Activated naive CD8-positive, alpha-beta T cell treated with anti-CD3 and anti-CD28 coated beads, Interleukin-2, amount 50 U/mL, for 24 hours (primary cell): ENCODE data around the gene HMBS.

Source experiments
- ATAC-seq: fragments of 150-1000 bp; cut with Tn5 transposase; one replicate; pipeline ENCODE4 v1.10.0; 2021
- DNase-seq: peaks from one replicate; pipeline ENCODE4 v3.0.0; 2021
- H3K27ac Mint-ChIP-seq: one replicate; pipeline ENCODE4 v1.8.0; 2021; ENCODE audit warnings: mild to moderate bottlenecking, mixed read lengths
- H3K27me3 Mint-ChIP-seq: one replicate; pipeline ENCODE4 v1.8.0; 2021; ENCODE audit warnings: mixed read lengths
- H3K36me3 Mint-ChIP-seq: one replicate; pipeline ENCODE4 v1.8.0; 2021; ENCODE audit warnings: low read depth, mixed read lengths
- H3K4me1 Mint-ChIP-seq: one replicate; pipeline ENCODE4 v1.8.0; 2021; ENCODE audit warnings: mixed read lengths
- H3K4me3 Mint-ChIP-seq: one replicate; pipeline ENCODE4 v1.8.0; 2021; ENCODE audit warnings: mild to moderate bottlenecking, moderate library complexity, mixed read lengths
- H3K9me3 Mint-ChIP-seq: one replicate; pipeline ENCODE4 v1.8.0; 2021; ENCODE audit warnings: mixed read lengths

Gene HMBS

DNA sequence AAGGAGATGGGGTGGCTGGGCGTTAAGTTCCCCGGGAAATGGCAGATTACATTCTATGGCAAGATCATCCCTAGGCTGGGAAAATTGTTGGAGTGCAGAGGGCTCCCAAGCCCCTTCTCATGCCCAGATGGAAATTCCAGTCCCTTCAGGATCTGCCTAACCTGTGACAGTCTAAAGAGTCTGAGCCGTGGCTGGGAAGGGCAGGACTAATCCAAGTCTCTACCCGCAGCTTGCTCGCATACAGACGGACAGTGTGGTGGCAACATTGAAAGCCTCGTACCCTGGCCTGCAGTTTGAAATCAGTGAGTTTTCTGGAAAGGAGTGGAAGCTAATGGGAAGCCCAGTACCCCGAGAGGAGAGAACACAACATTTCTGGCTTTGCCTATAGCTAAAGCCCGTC lies 3.7 kb downstream of the HMBS start:
- no peak for ATAC-seq
- H3K36me3 Mint-ChIP-seq, result peaks cover 15% of the 10 kb centered on the region
- H3K9me3 Mint-ChIP-seq, result no peaks in the 10 kb centered on the region
- no peak for DNase-seq
- no peak overlapping the region for H3K27ac Mint-ChIP-seq
- H3K4me1 Mint-ChIP-seq, result peaks cover 45% of the 10 kb centered on the region
- H3K4me3 Mint-ChIP-seq, result no peak overlapping the region
- no peaks in the 10 kb centered on the region for H3K27me3 Mint-ChIP-seq

DNA sequence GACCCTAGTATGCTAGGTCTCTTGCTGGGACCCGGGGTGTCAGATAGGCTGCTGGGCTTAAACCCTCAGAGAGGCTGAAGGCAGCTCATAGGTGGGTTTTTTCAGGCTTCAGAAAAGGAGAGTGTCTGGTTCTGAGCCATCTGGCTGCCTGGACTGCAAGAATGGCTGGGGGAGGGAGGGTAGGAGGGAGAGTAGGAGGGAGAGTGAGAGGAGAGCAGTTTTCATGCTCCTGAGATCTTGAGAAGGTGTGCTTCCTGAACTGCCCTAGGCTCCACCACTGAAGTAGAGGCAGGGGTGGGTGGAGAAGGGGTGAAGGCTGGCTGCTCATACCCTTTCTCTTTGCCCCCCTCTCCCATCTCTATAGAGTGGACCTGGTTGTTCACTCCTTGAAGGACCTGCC lies 4.6 kb downstream of the HMBS start:
- DNase-seq (no peak), ATAC-seq (no peak)
- Mint-ChIP-seq H3K9me3 (no peaks in the 10 kb centered on the region), H3K36me3 (peaks cover 24% of the 10 kb centered on the region), H3K27ac (no peak overlapping the region), H3K27me3 (no peaks in the 10 kb centered on the region), H3K4me1 (peaks cover 49% of the 10 kb centered on the region), H3K4me3 (no peak overlapping the region)

DNA sequence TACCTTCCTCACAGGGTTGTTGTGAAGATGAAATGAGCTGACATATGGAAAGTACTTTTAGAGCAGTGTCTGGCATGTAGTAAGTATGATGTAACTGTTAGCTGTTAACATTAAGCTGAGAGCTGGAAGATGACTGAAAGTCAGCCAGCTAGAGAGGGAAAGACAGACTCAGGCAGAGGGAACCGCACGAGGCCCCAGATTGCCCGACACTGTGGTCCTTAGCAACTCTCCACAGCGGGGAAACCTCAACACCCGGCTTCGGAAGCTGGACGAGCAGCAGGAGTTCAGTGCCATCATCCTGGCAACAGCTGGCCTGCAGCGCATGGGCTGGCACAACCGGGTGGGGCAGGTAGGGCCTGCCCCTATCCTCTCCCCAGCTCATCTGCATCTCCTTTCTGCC lies 6.5 kb downstream of the HMBS start:
- H3K27ac Mint-ChIP-seq, result no peak overlapping the region
- no peak for ATAC-seq
- no peaks in the 10 kb centered on the region for H3K9me3 Mint-ChIP-seq
- H3K4me3 Mint-ChIP-seq, result no peak overlapping the region
- H3K27me3 Mint-ChIP-seq, result peaks cover 4% of the 10 kb centered on the region
- H3K4me1 Mint-ChIP-seq, result peaks cover 43% of the 10 kb centered on the region
- no peak for DNase-seq
- peaks cover 34% of the 10 kb centered on the region for H3K36me3 Mint-ChIP-seq

- H3K9me3 Mint-ChIP-seq, result no peaks in the 10 kb centered on the region
- ATAC-seq, result no peak
- peak overlapping the region; percentile 47 for H3K27ac Mint-ChIP-seq
- no peak for DNase-seq
- peak overlapping the region; percentile 90 for H3K4me3 Mint-ChIP-seq
- H3K4me1 Mint-ChIP-seq, result peaks cover 40% of the 10 kb centered on the region
- H3K36me3 Mint-ChIP-seq, result peaks cover 40% of the 10 kb centered on the region
- peaks cover 4% of the 10 kb centered on the region for H3K27me3 Mint-ChIP-seq
Measured at GRCh38 chr11:119091966-119092879, 7.5 kb downstream of the HMBS start.

GRCh38 chr11:119092880-119093842 lies 8.5 kb downstream of the HMBS start:
- ATAC-seq, result no peak
- H3K9me3 Mint-ChIP-seq, result no peaks in the 10 kb centered on the region
- peak overlapping the region; percentile 86 for H3K27ac Mint-ChIP-seq
- peaks cover 34% of the 10 kb centered on the region for H3K4me1 Mint-ChIP-seq
- peaks cover 4% of the 10 kb centered on the region for H3K27me3 Mint-ChIP-seq
- H3K36me3 Mint-ChIP-seq, result peaks cover 49% of the 10 kb centered on the region
- DNase-seq, result no peak
- peak overlapping the region; percentile 90 for H3K4me3 Mint-ChIP-seq

DNA sequence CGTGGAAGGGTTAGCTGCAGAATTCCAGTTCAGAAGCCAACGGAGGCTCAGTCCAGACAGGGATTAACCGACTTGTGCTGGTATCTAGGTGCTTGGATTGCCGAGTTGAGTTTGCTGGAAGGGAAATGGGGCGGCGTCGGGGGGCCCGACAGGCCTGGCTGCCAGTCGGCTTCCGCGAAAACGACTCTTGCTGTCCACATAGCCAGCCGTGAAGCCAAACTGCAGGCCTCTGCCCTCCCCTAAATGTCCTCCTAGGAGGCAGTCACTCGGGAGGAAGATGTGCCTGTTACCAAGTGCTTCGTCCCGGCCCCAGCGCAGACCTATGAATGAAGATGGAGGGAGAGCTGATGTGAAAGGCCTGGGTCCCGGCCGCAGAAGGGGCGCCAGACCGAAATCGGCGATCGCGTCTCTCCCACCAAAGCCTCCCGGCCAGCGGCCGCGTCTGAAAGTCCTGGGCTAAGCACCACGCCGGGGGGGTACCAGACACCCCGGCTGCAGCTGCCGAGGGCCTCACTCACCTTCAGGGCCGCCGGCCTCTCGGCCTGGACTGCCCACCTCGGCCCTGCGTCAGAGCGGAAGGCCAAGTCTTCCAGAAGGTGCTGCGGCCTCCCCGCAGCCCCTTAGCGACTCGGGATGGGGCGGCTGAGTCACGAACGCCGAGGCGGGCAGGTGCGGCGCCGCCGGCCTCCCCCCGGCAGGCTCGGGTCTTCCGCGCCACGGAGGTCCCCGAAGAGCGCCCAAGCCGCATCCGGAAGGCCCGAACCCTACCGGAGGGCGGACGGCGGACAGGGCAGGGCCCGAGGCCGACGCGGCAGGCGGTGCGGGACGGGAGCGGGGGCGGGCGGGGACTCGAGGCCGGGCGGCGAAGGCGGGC lies 9.5 kb downstream of the HMBS start:
- peak; percentile 4 for ATAC-seq
- Mint-ChIP-seq H3K4me1 (peaks cover 37% of the 10 kb centered on the region), H3K36me3 (peaks cover 59% of the 10 kb centered on the region)

GRCh38 chr11:119094816-119095065 lies 10.1 kb downstream of the HMBS start:
- peaks cover 4% of the 10 kb centered on the region for H3K27me3 Mint-ChIP-seq
- ATAC-seq (peak; percentile 21), DNase-seq (no peak)

More for the DNA sequence above, 9.5 kb downstream of the HMBS start:
- H3K4me3 Mint-ChIP-seq, result peak overlapping the region; percentile 90
- peak overlapping the region; percentile 99 for H3K27ac Mint-ChIP-seq
- peaks cover 4% of the 10 kb centered on the region for H3K27me3 Mint-ChIP-seq
- no peaks in the 10 kb centered on the region for H3K9me3 Mint-ChIP-seq
- DNase-seq, result peak; percentile 49

GRCh38 chr11:119095066-119095880 lies 10.6 kb downstream of the HMBS start:
- peaks cover 63% of the 10 kb centered on the region for H3K36me3 Mint-ChIP-seq
- H3K4me1 Mint-ChIP-seq, result peaks cover 45% of the 10 kb centered on the region
- ATAC-seq (peak; percentile 85), DNase-seq (peak; percentile 99)
- H3K4me3 Mint-ChIP-seq, result peak overlapping the region; percentile 90
- peak overlapping the region; percentile 99 for H3K27ac Mint-ChIP-seq
- H3K27me3 Mint-ChIP-seq, result peaks cover 4% of the 10 kb centered on the region
- no peaks in the 10 kb centered on the region for H3K9me3 Mint-ChIP-seq

More at GRCh38 chr11:119094816-119095065, 10.1 kb downstream of the HMBS start:
- peaks cover 40% of the 10 kb centered on the region for H3K4me1 Mint-ChIP-seq
- no peaks in the 10 kb centered on the region for H3K9me3 Mint-ChIP-seq
- H3K36me3 Mint-ChIP-seq, result peaks cover 60% of the 10 kb centered on the region
- H3K27ac Mint-ChIP-seq, result peak overlapping the region; percentile 99
- peak overlapping the region; percentile 90 for H3K4me3 Mint-ChIP-seq

DNA sequence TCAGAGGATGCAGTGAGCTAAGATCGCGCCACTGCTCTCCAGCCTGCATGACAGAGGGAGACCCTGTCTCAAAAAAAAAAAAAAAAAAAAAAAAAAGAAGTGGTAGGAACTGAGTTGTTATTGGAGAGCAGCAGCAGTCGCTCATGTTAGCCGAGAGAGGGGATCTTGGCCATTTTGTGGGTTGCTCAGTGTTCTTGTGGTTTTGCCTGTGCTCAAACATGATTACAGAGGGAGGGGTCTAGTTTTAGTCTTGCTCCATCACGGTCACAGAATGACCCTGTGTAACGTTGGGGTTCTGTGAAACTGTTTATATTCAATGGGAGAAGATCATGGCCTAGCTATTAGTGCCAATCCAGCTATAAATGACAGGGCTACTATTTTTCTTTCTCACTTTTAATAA lies 15.0 kb downstream of the HMBS start:
- Mint-ChIP-seq H3K9me3 (no peaks in the 10 kb centered on the region), H3K36me3 (peaks cover 43% of the 10 kb centered on the region), H3K27ac (no peak overlapping the region), H3K27me3 (peaks cover 4% of the 10 kb centered on the region), H3K4me3 (peak overlapping the region; percentile 89), H3K4me1 (peaks cover 41% of the 10 kb centered on the region)
- ATAC-seq (no peak), DNase-seq (no peak)

DNA sequence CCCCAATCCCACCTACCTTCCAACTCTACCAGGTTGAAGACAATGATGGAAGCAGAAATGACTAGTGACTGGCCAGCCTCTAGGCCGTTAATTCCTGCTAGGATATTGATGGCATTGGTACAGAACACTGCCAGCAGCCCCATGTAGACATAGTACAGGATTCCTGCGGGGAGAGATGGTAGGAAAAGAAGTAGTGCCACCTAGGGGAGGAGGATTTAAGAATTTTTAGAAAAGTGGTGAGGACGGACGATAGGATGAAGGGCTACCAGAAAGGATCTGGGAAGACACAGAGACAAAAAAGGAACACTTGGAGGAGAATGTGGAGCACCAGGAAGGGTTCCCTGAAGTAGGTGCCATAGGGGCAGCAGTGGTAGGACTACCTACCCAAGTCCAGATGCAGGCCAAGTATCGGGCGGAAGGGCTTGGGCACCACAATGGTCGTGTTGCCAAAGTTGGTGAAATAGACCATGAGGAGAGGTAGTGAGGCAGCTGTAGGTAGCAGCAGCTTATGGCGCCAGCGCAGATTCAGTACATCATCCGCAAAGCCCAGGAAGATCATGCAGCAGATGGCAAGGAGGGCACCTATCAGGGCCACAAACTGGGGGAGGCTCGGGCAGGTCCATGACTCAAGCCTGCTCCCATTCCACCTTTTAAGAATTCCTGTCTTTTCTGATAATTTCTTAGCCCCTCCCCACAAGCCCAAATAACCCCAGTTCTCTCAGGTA lies 15.7 kb downstream of the HMBS start:
- H3K36me3 Mint-ChIP-seq, result peaks cover 36% of the 10 kb centered on the region
- H3K27me3 Mint-ChIP-seq, result peaks cover 2% of the 10 kb centered on the region
- H3K4me1 Mint-ChIP-seq, result peaks cover 41% of the 10 kb centered on the region
- peak overlapping the region; percentile 98 for H3K27ac Mint-ChIP-seq
- H3K9me3 Mint-ChIP-seq, result no peaks in the 10 kb centered on the region
- DNase-seq (no peak), ATAC-seq (no peak)
- peak overlapping the region; percentile 89 for H3K4me3 Mint-ChIP-seq

DNA sequence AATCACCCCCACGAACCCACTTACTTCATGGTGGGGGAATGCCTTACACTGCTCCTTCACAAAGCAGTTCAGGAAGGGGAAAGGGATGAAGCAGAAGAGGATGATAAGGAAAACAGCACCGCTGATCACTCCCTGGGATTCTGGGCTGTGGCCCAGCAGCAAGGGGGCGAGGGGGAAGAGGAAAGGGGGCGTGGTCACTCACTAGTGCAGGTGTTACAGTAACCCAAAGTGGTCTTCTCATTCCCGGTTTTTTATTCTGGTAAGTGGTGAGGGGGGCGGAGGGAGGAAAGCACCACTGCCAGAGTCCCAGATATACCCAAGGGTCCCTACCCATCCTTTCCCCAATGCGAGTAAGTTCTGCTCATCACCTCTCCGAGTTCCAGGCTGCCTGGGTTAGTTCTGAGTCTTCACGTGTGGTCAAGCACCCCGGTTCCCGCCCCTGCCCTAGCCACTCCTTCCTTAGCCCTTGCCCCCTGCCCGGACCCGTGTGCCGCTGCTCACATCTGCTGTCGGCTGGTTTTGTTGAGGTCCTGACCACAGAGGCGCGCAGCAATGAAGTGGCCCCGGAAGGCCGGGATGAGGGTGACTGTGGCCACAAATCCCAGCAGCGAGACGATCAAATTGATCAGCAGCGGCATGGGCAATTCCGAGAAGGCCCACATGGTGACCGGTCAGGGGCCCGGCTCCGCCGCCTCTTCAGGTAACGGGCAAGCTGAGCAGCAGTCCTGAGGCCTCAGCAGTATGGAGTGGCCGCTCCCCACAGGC lies 16.5 kb downstream of the HMBS start:
- peaks cover 41% of the 10 kb centered on the region for H3K4me1 Mint-ChIP-seq
- DNase-seq (peak; percentile 41), ATAC-seq (peak; percentile 20)

DNA sequence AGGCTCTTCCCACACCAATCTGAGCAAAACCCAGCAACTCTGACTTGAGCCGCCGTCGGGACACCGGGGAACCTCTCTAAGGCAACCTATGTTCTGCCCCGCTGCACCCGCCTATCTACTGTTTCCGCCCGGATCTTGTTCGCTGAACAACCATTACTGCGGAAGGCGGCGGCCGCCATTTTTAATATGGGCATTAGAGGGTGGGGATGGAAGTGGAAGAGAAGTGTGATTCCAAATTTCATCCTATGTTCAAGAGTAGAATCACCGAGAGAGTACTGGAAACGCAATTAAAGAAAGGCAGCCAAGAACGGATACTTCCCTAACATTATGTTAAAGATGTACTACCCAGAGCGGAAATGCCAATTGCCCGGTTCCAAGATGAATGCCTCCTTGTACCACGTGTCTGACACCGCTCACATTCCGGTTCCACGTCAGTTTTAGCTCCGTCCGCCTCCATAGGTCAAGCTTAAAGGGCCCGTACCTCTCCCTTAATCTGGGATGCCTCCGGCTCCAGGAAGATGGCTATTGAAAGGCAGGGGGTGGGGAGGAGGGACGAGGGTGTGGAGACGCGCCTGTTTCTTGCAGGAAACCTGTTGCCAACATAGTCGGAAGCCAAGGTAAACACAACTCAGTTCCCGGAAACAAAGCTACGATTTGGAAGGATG lies 17.2 kb downstream of the HMBS start, which contains the start of gene DPAGT1:
Gene DPAGT1, minus strand, starts transcription at position 95 of the 665 bp plus-strand sequence. CDS start 198 bp downstream, outside the sequence.
- H3K9me3 Mint-ChIP-seq, result no peaks in the 10 kb centered on the region
- H3K27me3 Mint-ChIP-seq, result no peaks in the 10 kb centered on the region
- peak within 1 kb of the TSS; percentile 89 for H3K4me3 Mint-ChIP-seq
- peaks cover 47% of the 10 kb centered on the region for H3K4me1 Mint-ChIP-seq
- H3K27ac Mint-ChIP-seq, result peak within 1 kb of the TSS; percentile 98
- peak; percentile 85 for DNase-seq
- H3K36me3 Mint-ChIP-seq, result peaks cover 30% of the 10 kb centered on the region
- peak; percentile 89 for ATAC-seq

More for the DNA sequence above, 16.5 kb downstream of the HMBS start:
- Mint-ChIP-seq H3K36me3 (peaks cover 35% of the 10 kb centered on the region), H3K27ac (peak overlapping the region; percentile 98), H3K4me3 (peak overlapping the region; percentile 89), H3K9me3 (no peaks in the 10 kb centered on the region), H3K27me3 (no peaks in the 10 kb centered on the region)
